H1 (cell line): ENCODE measurements around the gene STIM1.

Experiments used
- EGR1 ChIP-seq: IDR thresholded peaks from 2 replicates; pipeline ENCODE4 v1.6.1; 2011; ENCODE audit warnings: low read depth, low read length, borderline replicate concordance
- POLR2A ChIP-seq, 2 experiments: IDR thresholded peaks; 1 replicate in 1 of 2; 2 replicates in 1 of 2; pipeline ENCODE4 v1.6.1; 2011; ENCODE audit warnings: low read depth in 2 of 2, low read length in 2 of 2, mild to moderate bottlenecking in 2 of 2; ENCODE audit errors: control extremely low read depth in 1 of 2

DNA sequence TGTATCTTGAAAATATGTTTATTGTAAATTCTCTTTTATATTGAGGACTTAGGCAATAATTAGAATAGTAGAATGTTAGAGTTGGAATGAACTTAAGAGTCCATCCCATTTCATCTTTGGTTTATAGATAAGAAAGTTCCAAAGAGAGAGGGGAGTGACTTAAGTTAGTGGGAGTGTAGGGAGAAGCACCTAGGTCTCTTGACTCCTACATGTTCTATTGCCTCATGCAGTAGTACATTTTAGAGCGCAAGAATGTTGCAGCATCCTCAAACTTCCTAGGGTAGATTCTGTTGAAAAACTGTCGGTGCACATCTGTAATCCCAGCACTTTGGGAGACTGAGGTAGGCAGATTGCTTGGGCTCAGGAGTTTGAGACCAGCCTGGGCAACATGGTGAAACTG lies 247.8 kb downstream of the STIM1 start:
- TF ChIP-seq EGR1: no peak
- TF ChIP-seq POLR2A (IDR thresholded peaks at IDR 0.05; ENCODE audit: control extremely low read depth in 1 of 2, low read depth in 2 of 2, low read length in 2 of 2): no peak
